K562 (cell line): ENCODE measurements around the gene UBE2E1. TPM values are rescaled to one million over a fixed set of nuclear protein-coding genes. Genes with fewer than 3 reads are reported as not detected.

Experiments
- ATAC-seq: fragments of 200-7000 bp; cut with Tn5 transposase; 3 replicates; pipeline ENCODE4 v1.9.1; 2020; ENCODE audit warnings: moderate library complexity
- BruUV-seq: library from RNA; stranded (reverse); fragments of 400-500 nt; replicated peaks from 2 replicates; lab custom pipeline; 2021; lab: Mats Ljungman, UMichigan
- CTCF ChIA-PET: fragments of 300-600 bp; formaldehyde crosslinking; extraction: SDS; loops from one replicate; lab custom pipeline; 2021; ENCODE audit warnings: low intra/inter-chr PET ratio; lab: Yijun Ruan, JAX
- POLR2A ChIA-PET: fragments of 300-600, 350-650 bp; sonication (Branson Sonifier 250); formaldehyde crosslinking; extraction: SDS; loops from one replicate; lab custom pipeline; 2021; ENCODE audit warnings: antibody characterized with exemption, inconsistent platforms; lab: Yijun Ruan, JAX
- DNase-seq, 4 experiments: peaks; one replicate each; pipeline versions ENCODE4 v3.0.0 to v3.0.0-alpha.2; 2011 to 2018; ENCODE audit warnings: low spot score in 3 of 4, mixed read lengths in 3 of 4; ENCODE audit errors: extremely low read depth in 1 of 4
- FAIRE-seq: peaks from 2 replicates; lab custom pipeline; 2011; peaks lifted over from hg19 to GRCh38; lab: Jason Lieb, UNC
- H2AFZ ChIP-seq: 2 replicates; pipeline ENCODE4 v1.6.0; 2011; ENCODE audit warnings: low read depth, low read length, control low read depth, inconsistent platforms
- H3K27ac ChIP-seq: fragments of 200-600 bp; 3 replicates; pipeline ENCODE4 v1.8.0; 2011; ENCODE audit warnings: low read depth, mild to moderate bottlenecking, control low read depth, inconsistent platforms, low read length, moderate library complexity, mixed read lengths; ENCODE audit errors: extremely low read depth
- H3K27me3 ChIP-seq, 2 experiments: fragments of 300-600 bp in 1 of 2; 2 replicates in 1 of 2; 3 replicates in 1 of 2; pipeline versions ENCODE4 v1.6.0 to v1.8.0; 2011; ENCODE audit warnings: inconsistent platforms in 2 of 2, low read length in 2 of 2, mild to moderate bottlenecking in 1 of 2, mixed read lengths in 1 of 2, moderate library complexity in 1 of 2; ENCODE audit not compliant: control insufficient read depth in 2 of 2, insufficient read depth in 2 of 2
- H3K36me3 ChIP-seq: fragments of 300-600 bp; 3 replicates; pipeline ENCODE4 v1.8.0; 2011; ENCODE audit warnings: mild to moderate bottlenecking, low read length, inconsistent platforms; ENCODE audit not compliant: control insufficient read depth, insufficient read depth
- H3K4me1 ChIP-seq, 2 experiments: fragments of 200-600 bp in 1 of 2; replicated peaks in 1 of 2; 2 replicates in 1 of 2; 3 replicates in 1 of 2; pipeline versions ENCODE4 v1.5.1 to v1.8.0; 2011; ENCODE audit warnings: inconsistent platforms in 2 of 2, low read length in 2 of 2, mild to moderate bottlenecking in 1 of 2, mixed read lengths in 1 of 2, moderate library complexity in 1 of 2; ENCODE audit not compliant: control insufficient read depth in 2 of 2, insufficient read depth in 2 of 2
- H3K4me2 ChIP-seq: 2 replicates; pipeline ENCODE4 v1.6.1; 2011; ENCODE audit warnings: low read length, control low read depth, inconsistent platforms, mixed read lengths; ENCODE audit not compliant: insufficient read depth
- H3K4me3 ChIP-seq: fragments of 200-600 bp; sonication (generic), shearing (Covaris generic); 2 replicates; pipeline ENCODE4 v1.5.1; 2016; ENCODE audit warnings: control low read depth, inconsistent platforms
- H3K79me2 ChIP-seq: fragments of 200-600 bp; 3 replicates; pipeline ENCODE4 v1.8.0; 2011; ENCODE audit warnings: low read length, inconsistent platforms; ENCODE audit not compliant: control insufficient read depth, insufficient read depth
- H3K9ac ChIP-seq, 2 experiments: 2 replicates each; pipeline versions ENCODE4 v1.6.0 to v1.6.1; 2011; ENCODE audit warnings: low read depth in 2 of 2, low read length in 2 of 2, control low read depth in 1 of 2, inconsistent platforms in 1 of 2, mild to moderate bottlenecking in 1 of 2, mixed read lengths in 1 of 2; ENCODE audit not compliant: insufficient read depth in 1 of 2
- H3K9me1 ChIP-seq: one replicate; pipeline ENCODE4 v1.6.0; 2011; ENCODE audit warnings: inconsistent platforms, mild to moderate bottlenecking, low read length, moderate library complexity; ENCODE audit not compliant: control insufficient read depth, insufficient read depth
- H3K9me3 ChIP-seq: replicated peaks from 2 replicates; pipeline ENCODE4 v1.5.1; 2011; ENCODE audit warnings: low read depth, low read length, inconsistent platforms; ENCODE audit not compliant: control insufficient read depth, insufficient read depth
- H4K20me1 ChIP-seq: replicated peaks from 2 replicates; pipeline ENCODE4 v1.6.1; 2011; ENCODE audit warnings: low read length, inconsistent platforms, mixed read lengths; ENCODE audit not compliant: control insufficient read depth, insufficient read depth
- KLF16 ChIP-seq: IDR thresholded peaks from 2 replicates; pipeline ENCODE4 v1.6.1; 2016; ENCODE audit warnings: antibody characterized with exemption
- KLF6 ChIP-seq: fragments of 250-450 bp; sonication (Bioruptor Pico); IDR thresholded peaks from 2 replicates; pipeline ENCODE4 v1.4.0; 2020; ENCODE audit warnings: mild to moderate bottlenecking, moderate library complexity, borderline replicate concordance
- MXI1 ChIP-seq: IDR thresholded peaks from 2 replicates; pipeline ENCODE4 v1.6.1; 2011; ENCODE audit warnings: low read depth, mild to moderate bottlenecking, improper control_type of control experiment, low read length
- NCOA4 ChIP-seq: fragments of 450-650 bp; IDR thresholded peaks from 2 replicates; pipeline ENCODE4 v1.6.1; 2018; ENCODE audit warnings: mild to moderate bottlenecking; ENCODE audit not compliant: partially characterized antibody
- POLR2A ChIP-seq: fragments of 450-650 bp; conservative IDR thresholded peaks from 2 replicates; pipeline ENCODE4 v1.6.1; 2016
- RAD21 ChIP-seq, 2 experiments: fragments of 250-450 bp in 1 of 2; fragments of 450-650 bp in 1 of 2; sonication (Bioruptor Pico) in 1 of 2; formaldehyde crosslinking in 1 of 2; IDR thresholded peaks in 1 of 2; conservative IDR thresholded peaks in 1 of 2; 2 replicates each; pipeline versions ENCODE4 v1.4.0 to v1.8.0; 2020 to 2022; ENCODE audit warnings: mild to moderate bottlenecking in 2 of 2, moderate library complexity in 1 of 2
- ZNF212 ChIP-seq: fragments of 450-650 bp; formaldehyde crosslinking; IDR thresholded peaks from 2 replicates; pipeline ENCODE4 v1.4.0; 2020; ENCODE audit warnings: mild to moderate bottlenecking
- ZNF316 ChIP-seq: fragments of 450-650 bp; IDR thresholded peaks from 2 replicates; pipeline ENCODE4 v1.6.1; 2016
- ZZZ3 ChIP-seq: fragments of 450-650 bp; IDR thresholded peaks from 2 replicates; pipeline ENCODE4 v1.6.1; 2016; ENCODE audit warnings: antibody characterized with exemption, mild to moderate bottlenecking, moderate library complexity
- WGBS: fragments of 100-300 bp; shearing (Covaris generic); methylation state at CpG from one replicate; pipeline ENCODE4 v1.1.6; 2016; ENCODE audit warnings: low coverage, mixed read lengths; ENCODE audit not compliant: insufficient coverage; ENCODE audit errors: missing lambda C conversion rate; 5-methylcytosine and 5-hydroxymethylcytosine counted together
- in situ Hi-C: fragments of 300-500 bp; cut with MboI; formaldehyde crosslinking; loops from 4 replicates; pipeline ENCODE4 v1.15.0; 2018; ENCODE audit warnings: inconsistent platforms, mixed read lengths
- intact Hi-C: fragments of 100-400 bp; cut with micrococcal nuclease; formaldehyde crosslinking; loops from 2 replicates; pipeline ENCODE4 v1.14.2; 2022
- polyA plus RNA-seq, 8 experiments: library from polyadenylated mRNA; depleted of rRNA in 4 of 8; stranded (reverse) in 5 of 8; unstranded in 3 of 8; fragments of >200 nt; fragmentation: Nextera tagmentation in 2 of 8; fragmentation: Illumina TruSeq in 1 of 8; extraction: Ambion mirVana in 2 of 8; extraction: Trizol in 1 of 8; gene quantifications; 2 replicates each; pipeline versions ENCODE4 v1.2.1 to v1.2.3, GENCODE V29; 2011 to 2014; ENCODE audit warnings: inconsistent platforms in 1 of 8, missing spikeins in 1 of 8
- total RNA-seq, 7 experiments: library from RNA; depleted of rRNA in 6 of 7; stranded (reverse); fragments of >200 nt in 6 of 7; fragmentation: Illumina TruSeq in 2 of 7; extraction: Trizol in 2 of 7; gene quantifications; 2 replicates each; pipeline versions ENCODE4 v1.2.1 to v1.2.3, GENCODE V29; 2011 to 2021; ENCODE audit warnings: low replicate concordance in 1 of 7
- TF ChIP-seq, protein P1 (sequence below), 3 experiments: IDR thresholded peaks in 2 of 3; conservative IDR thresholded peaks in 1 of 3; 2 replicates each; pipeline ENCODE4 v1.5.1; 2011 to 2012; ENCODE audit warnings: low read length in 3 of 3, mild to moderate bottlenecking in 3 of 3, control low read depth in 2 of 3, improper control_type of control experiment in 1 of 3, inconsistent platforms in 1 of 3, low read depth in 1 of 3, mixed read lengths in 1 of 3, moderate library complexity in 1 of 3; ENCODE audit not compliant: insufficient read depth in 2 of 3
- TF ChIP-seq, protein P2 (sequence below): fragments of 200-400 bp; formaldehyde crosslinking; IDR thresholded peaks from 2 replicates; pipeline ENCODE4 v1.6.1; 2017; ENCODE audit warnings: mild to moderate bottlenecking, low read depth, low read length, moderate library complexity

Gene UBE2E1
- total and polyA plus RNA-seq, 9 of the 15 experiments (the other 6 are each of a cell fraction or from before 2014, with no cell fraction given) = 54.4 to 294 (median 165) TPM

DNA sequence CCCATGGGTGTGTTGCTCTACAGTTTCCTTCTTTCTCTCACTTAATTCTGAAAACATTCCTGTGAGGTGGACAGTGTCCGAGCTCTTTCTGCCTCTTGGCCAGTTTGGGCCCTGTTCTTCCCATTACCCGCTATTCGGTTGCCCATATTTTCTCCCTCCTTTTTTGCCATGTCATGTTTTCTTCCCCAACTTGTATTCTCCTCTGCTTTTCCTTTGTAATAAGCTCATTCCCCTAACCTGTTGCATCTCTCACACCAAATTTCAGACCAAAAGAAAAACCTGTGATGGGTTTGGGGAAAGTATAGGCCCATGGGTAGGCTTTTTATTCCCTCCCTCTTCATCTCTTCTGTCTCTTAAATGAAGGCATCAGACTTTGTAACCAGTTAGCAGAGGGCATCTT lies 80.6 kb downstream of the UBE2E1 start:
- H3K9me3 ChIP-seq = no peaks in the 10 kb centered on the region
- DNase-seq (no peak), FAIRE-seq (no peak), ATAC-seq (no peak)
- H3K27ac ChIP-seq = no peak overlapping the region
- POLR2A ChIA-PET = interaction anchor here (0.7 kb wide), 1 partner anchor 8 kb away, joined by 3 read pairs; no protein-coding TSS in a partner anchor
- intact Hi-C loops = loop anchor here (10.0 kb wide), 1 partner anchor 258 kb away; no protein-coding TSS in a partner anchor
- CTCF ChIA-PET = no interaction called here
- H2AFZ ChIP-seq = no peak overlapping the region
- no peak overlapping the region for H3K9ac ChIP-seq
- peaks cover 13% of the 10 kb centered on the region; the same call in 1 of the 3 replicates for H3K79me2 ChIP-seq
- no peaks in the 10 kb centered on the region for H3K27me3 ChIP-seq
- H4K20me1 ChIP-seq = no peaks in the 10 kb centered on the region
- BruUV-seq = no TSS peak
- H3K36me3 ChIP-seq = peaks cover 44% of the 10 kb centered on the region
- H3K9me1 ChIP-seq = no peaks in the 10 kb centered on the region
- TF ChIP-seq POLR2A (no peak), KLF6 (CRISPR knock-in tag) (no peak), ZNF316 (peak; percentile 29; the same call in 1 of the 2 replicates), NCOA4 (no peak)
- WGBS = 92% methylated on average over 3 of the region's 3 CpGs
- no peaks in the 10 kb centered on the region for H3K4me1 ChIP-seq
- H3K4me3 ChIP-seq = no peak overlapping the region
- no peak overlapping the region for H3K4me2 ChIP-seq
- in situ Hi-C loops = no loop called here

DNA sequence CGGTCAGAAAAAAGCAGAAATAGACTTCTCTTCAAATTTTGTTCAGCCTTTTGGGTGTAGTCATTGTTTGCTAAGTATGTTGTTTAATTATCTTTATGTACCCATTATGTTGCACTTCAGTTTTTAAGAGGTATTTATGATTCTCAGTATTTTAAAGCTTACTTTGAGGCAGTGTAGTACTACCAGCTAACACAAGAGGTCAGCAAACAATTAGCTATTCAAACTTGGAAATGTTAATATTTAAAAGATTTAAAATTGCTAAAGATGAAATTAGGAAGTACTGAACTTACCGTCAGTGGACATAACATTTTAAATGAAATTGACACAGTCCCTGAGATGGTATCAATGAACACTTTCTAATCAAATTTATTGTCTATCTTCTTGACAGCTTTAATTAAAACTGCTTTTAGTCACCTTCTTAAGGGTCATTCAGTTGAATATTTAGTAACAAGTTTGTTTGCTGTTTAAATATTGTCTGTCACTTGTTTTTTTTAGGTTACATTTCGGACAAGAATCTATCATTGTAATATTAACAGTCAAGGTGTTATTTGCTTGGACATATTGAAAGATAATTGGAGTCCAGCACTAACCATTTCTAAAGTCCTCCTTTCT lies 83.0 kb downstream of the UBE2E1 start:
- POLR2A ChIA-PET = interaction anchor here (0.7 to 3.1 kb wide), 5 partner anchors 9 to 696 kb away, joined by 3 to 22 read pairs (median 4); partner anchors contain the start of genes NKIRAS1 and RPL15
- TF ChIP-seq ZZZ3 (0 out of 2 replicates have a peak, but pooled peaks have one; percentile 19), RAD21 (CRISPR knock-in tag; conservative IDR thresholded peaks at IDR 0.05 in 1 of 2, IDR thresholded peaks at IDR 0.05 in 1 of 2) (peak; percentile 91 to 92), ZNF212 (no peak), MXI1 (no peak), KLF16 (peak; percentile 18; the same call in 1 of the 2 replicates)
- TF ChIP-seq, protein P1, sequence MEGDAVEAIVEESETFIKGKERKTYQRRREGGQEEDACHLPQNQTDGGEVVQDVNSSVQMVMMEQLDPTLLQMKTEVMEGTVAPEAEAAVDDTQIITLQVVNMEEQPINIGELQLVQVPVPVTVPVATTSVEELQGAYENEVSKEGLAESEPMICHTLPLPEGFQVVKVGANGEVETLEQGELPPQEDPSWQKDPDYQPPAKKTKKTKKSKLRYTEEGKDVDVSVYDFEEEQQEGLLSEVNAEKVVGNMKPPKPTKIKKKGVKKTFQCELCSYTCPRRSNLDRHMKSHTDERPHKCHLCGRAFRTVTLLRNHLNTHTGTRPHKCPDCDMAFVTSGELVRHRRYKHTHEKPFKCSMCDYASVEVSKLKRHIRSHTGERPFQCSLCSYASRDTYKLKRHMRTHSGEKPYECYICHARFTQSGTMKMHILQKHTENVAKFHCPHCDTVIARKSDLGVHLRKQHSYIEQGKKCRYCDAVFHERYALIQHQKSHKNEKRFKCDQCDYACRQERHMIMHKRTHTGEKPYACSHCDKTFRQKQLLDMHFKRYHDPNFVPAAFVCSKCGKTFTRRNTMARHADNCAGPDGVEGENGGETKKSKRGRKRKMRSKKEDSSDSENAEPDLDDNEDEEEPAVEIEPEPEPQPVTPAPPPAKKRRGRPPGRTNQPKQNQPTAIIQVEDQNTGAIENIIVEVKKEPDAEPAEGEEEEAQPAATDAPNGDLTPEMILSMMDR (IDR thresholded peaks at IDR 0.05 in 2 of 3, conservative IDR thresholded peaks at IDR 0.05 in 1 of 3; ENCODE audit: insufficient read depth in 2 of 3, low read depth in 1 of 3, low read length in 3 of 3) = peak; percentile 48 to 89 (median 52); a peak in 4 of 6 replicates
- TF ChIP-seq, protein P2, sequence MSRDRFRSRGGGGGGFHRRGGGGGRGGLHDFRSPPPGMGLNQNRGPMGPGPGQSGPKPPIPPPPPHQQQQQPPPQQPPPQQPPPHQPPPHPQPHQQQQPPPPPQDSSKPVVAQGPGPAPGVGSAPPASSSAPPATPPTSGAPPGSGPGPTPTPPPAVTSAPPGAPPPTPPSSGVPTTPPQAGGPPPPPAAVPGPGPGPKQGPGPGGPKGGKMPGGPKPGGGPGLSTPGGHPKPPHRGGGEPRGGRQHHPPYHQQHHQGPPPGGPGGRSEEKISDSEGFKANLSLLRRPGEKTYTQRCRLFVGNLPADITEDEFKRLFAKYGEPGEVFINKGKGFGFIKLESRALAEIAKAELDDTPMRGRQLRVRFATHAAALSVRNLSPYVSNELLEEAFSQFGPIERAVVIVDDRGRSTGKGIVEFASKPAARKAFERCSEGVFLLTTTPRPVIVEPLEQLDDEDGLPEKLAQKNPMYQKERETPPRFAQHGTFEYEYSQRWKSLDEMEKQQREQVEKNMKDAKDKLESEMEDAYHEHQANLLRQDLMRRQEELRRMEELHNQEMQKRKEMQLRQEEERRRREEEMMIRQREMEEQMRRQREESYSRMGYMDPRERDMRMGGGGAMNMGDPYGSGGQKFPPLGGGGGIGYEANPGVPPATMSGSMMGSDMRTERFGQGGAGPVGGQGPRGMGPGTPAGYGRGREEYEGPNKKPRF = 0 out of 2 replicates have a peak, but pooled peaks have one; percentile 4

More for the DNA sequence above, 83.0 kb downstream of the UBE2E1 start:
- no TSS peak for BruUV-seq
- H3K27ac ChIP-seq = no peak overlapping the region
- no peaks in the 10 kb centered on the region for H3K27me3 ChIP-seq
- WGBS = 41% methylated on average over 3 of the region's 3 CpGs
- no peak overlapping the region for H3K9ac ChIP-seq
- no peaks in the 10 kb centered on the region for H3K9me1 ChIP-seq
- no peaks in the 10 kb centered on the region for H3K9me3 ChIP-seq
- peak; percentile 62 for FAIRE-seq
- no peak overlapping the region for H3K4me2 ChIP-seq
- peak; percentile 48; the same call in 1 of the 3 replicates for ATAC-seq
- in situ Hi-C loops = no loop called here
- H4K20me1 ChIP-seq = no peaks in the 10 kb centered on the region
- no peak overlapping the region for H2AFZ ChIP-seq
- H3K4me1 ChIP-seq = no peaks in the 10 kb centered on the region
- peaks cover 13% of the 10 kb centered on the region; the same call in 1 of the 3 replicates for H3K79me2 ChIP-seq
- no peak overlapping the region for H3K4me3 ChIP-seq
- intact Hi-C loops = loop anchor here (2.0 to 10.0 kb wide), 4 partner anchors 58 to 350 kb away; no protein-coding TSS in a partner anchor
- CTCF ChIA-PET = interaction anchor here (1.2 to 2.1 kb wide), 5 partner anchors 98 to 796 kb away, joined by 4 to 14 read pairs (median 5); no protein-coding TSS in a partner anchor
- DNase-seq = peak in 2 of 4 experiments; percentile 30 to 58
- peaks cover 57% of the 10 kb centered on the region for H3K36me3 ChIP-seq
